Activated CD8-positive, alpha-beta memory T cell treated with anti-CD3 and anti-CD28 coated beads for 36 hours (primary cell): ENCODE results near the gene MKLN1. TPM values are rescaled to one million over a fixed set of nuclear protein-coding genes. Genes with fewer than 3 reads are reported as not detected.

Source experiments
- CTCF ChIA-PET: fragments of 350-600 bp; sonication (Branson Sonifier 250); formaldehyde crosslinking; loops from one replicate; lab custom pipeline; 2021; ENCODE audit warnings: antibody characterized with exemption; lab: Charles Lee
- POLR2A ChIA-PET: fragments of 350-600 bp; sonication (Branson Sonifier 250); formaldehyde crosslinking; loops from one replicate; lab custom pipeline; 2021; ENCODE audit warnings: antibody characterized with exemption; lab: Charles Lee
- total RNA-seq, 2 experiments: library from RNA; stranded (reverse); gene quantifications; one replicate each; pipeline ENCODE4 v1.2.3, GENCODE V29; 2021

Gene MKLN1
- total RNA-seq, 2 experiments from 2014 or later: 31.3 to 33.6 TPM

- ChIA-PET POLR2A (no interaction called here), CTCF (interaction anchor here (1.4 kb wide), 2 partner anchors 11 to 229 kb away, joined by 3 to 4 read pairs; partner anchors contain the start of gene MKLN1)
These were observed 10.5 kb downstream of the MKLN1 start for GRCh38 chr7:131338173-131338572.

- CTCF ChIA-PET: interaction anchor here (1.4 kb wide), 2 partner anchors 12 to 230 kb away, joined by 3 to 4 read pairs; partner anchors contain the start of gene MKLN1
- POLR2A ChIA-PET: no interaction called here
These were observed 11.2 kb downstream of the MKLN1 start for GRCh38 chr7:131338691-131339390.

- ChIA-PET POLR2A (no interaction called here), CTCF (no interaction called here)
These were observed 14.0 kb downstream of the MKLN1 start for GRCh38 chr7:131341690-131342089.

- POLR2A ChIA-PET: no interaction called here
- CTCF ChIA-PET: no interaction called here
These were observed 15.3 kb downstream of the MKLN1 start for GRCh38 chr7:131342864-131343442.

- CTCF ChIA-PET: no interaction called here
- POLR2A ChIA-PET: no interaction called here
These were observed 19.4 kb downstream of the MKLN1 start for GRCh38 chr7:131346885-131347592.

- ChIA-PET CTCF (no interaction called here), POLR2A (no interaction called here)
These were observed 24.4 kb downstream of the MKLN1 start for GRCh38 chr7:131352032-131352431.

GRCh38 chr7:131354390-131354789, 26.7 kb downstream of the MKLN1 start:
- ChIA-PET CTCF (no interaction called here), POLR2A (no interaction called here)

- CTCF ChIA-PET: interaction anchor here (1.1 kb wide), 1 partner anchor 232 kb away, joined by 3 read pairs; no protein-coding TSS in a partner anchor
- POLR2A ChIA-PET: no interaction called here
These were observed 28.5 kb downstream of the MKLN1 start for GRCh38 chr7:131355917-131356777.

GRCh38 chr7:131357282-131357880, 29.7 kb downstream of the MKLN1 start:
- CTCF ChIA-PET: interaction anchor here (0.6 kb wide), 1 partner anchor 278 kb away, joined by 3 read pairs; no protein-coding TSS in a partner anchor
- POLR2A ChIA-PET: no interaction called here

- ChIA-PET CTCF (no interaction called here), POLR2A (no interaction called here)
These were observed 31.0 kb downstream of the MKLN1 start for GRCh38 chr7:131358636-131359035.

- POLR2A ChIA-PET: no interaction called here
These were observed 31.6 kb downstream of the MKLN1 start for GRCh38 chr7:131359136-131359776.

GRCh38 chr7:131363719-131364118, 36.0 kb downstream of the MKLN1 start:
- ChIA-PET CTCF (interaction anchor here (0.9 kb wide), 1 partner anchor 20 kb away, joined by 3 read pairs; no protein-coding TSS in a partner anchor), POLR2A (no interaction called here)

More at GRCh38 chr7:131359136-131359776, 31.6 kb downstream of the MKLN1 start:
- CTCF ChIA-PET: no interaction called here

GRCh38 chr7:131364767-131365344, 37.2 kb downstream of the MKLN1 start:
- ChIA-PET POLR2A (no interaction called here), CTCF (interaction anchor here (1.0 kb wide), 1 partner anchor 255 kb away, joined by 3 read pairs; no protein-coding TSS in a partner anchor)

- ChIA-PET CTCF (interaction anchor here (1.0 kb wide), 1 partner anchor 256 kb away, joined by 3 read pairs; no protein-coding TSS in a partner anchor), POLR2A (no interaction called here)
These were observed 38.2 kb downstream of the MKLN1 start for GRCh38 chr7:131365838-131366237.

GRCh38 chr7:131369354-131369753, 41.7 kb downstream of the MKLN1 start:
- ChIA-PET CTCF (no interaction called here), POLR2A (no interaction called here)

- POLR2A ChIA-PET: interaction anchor here (0.7 kb wide), 1 partner anchor 42 kb away, joined by 5 read pairs; no protein-coding TSS in a partner anchor
- CTCF ChIA-PET: interaction anchor here (0.7 to 1.4 kb wide), 2 partner anchors 9 to 202 kb away, joined by 3 read pairs; no protein-coding TSS in a partner anchor
These were observed 42.9 kb downstream of the MKLN1 start for GRCh38 chr7:131370523-131370968.

- POLR2A ChIA-PET: no interaction called here
- CTCF ChIA-PET: interaction anchor here (1.4 kb wide), 1 partner anchor 10 kb away, joined by 3 read pairs; no protein-coding TSS in a partner anchor
These were observed 43.7 kb downstream of the MKLN1 start for GRCh38 chr7:131371411-131371810.
